Posterior vena cava (tissue), 2 donors: Measurements from ENCODE around the gene FOXN1. TPM values are rescaled to one million over a fixed set of nuclear protein-coding genes. Genes with fewer than 3 reads are reported as not detected.
A peak's percentile ranks its signal among the peaks of the same experiment; 100 is the strongest.
"Not testable (repeated sequence)": the region's sequence is repeated elsewhere in the genome, so short reads cannot be mapped to it uniquely, and the experiment has no call there.

Experiments used
- DNase-seq: peaks from one replicate; pipeline ENCODE4 v3.0.0-alpha.2; 2020; ENCODE audit warnings: low spot score
- intact Hi-C, 2 donors: fragments of 100-400 bp; cut with DNase I; formaldehyde crosslinking; loops; one replicate each; pipeline versions ENCODE4 v1.14.1 to v1.14.2; 2022 to 2023
- total RNA-seq, 2 donors: library from RNA; stranded (reverse); fragmentation: NEBNext Ultra II Directional; extraction: Animal tissue kit (Norgen Biotek cat#: 25700); gene quantifications; one replicate each; pipeline ENCODE4 v1.2.1, GENCODE V29; 2021
- donor health status: DM: yes; HTN: yes; CAD: no.
- donor health status: DM: yes; HTN: yes; CAD: no.

Gene FOXN1
- total RNA-seq, 2 donors from 2014 or later = not detected

- intact Hi-C loops = no loop called here
- peak; percentile 14 for DNase-seq
These were observed 46.9 kb downstream of the FOXN1 start for GRCh38 chr17:28553000-28553505.

DNA sequence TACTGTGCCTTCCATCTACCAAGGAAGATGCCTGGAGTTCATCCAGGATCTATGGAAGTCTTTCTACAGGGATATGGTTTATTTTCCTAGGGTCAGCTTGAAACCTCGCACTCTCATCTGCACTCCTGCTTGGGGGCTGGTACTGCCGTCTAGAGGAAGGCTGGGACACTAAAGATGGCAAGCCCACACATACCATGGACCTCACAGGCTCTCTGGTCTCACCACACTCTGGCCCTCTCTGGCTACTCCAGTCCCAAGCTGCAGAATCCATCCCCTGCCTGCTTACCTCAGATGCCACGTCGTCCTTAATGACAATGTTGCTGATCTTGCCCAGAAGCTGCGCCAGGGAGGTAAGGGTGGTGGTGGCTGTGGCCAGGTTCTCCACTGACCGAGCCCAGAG, 48.4 kb downstream of the FOXN1 start:
- intact Hi-C loops = no loop called here
- peak; percentile 22 for DNase-seq

- DNase-seq = no peak
These were observed 48.9 kb downstream of the FOXN1 start for GRCh38 chr17:28555022-28555421.

GRCh38 chr17:28563475-28563874, 57.3 kb downstream of the FOXN1 start:
- no peak for DNase-seq
- intact Hi-C loops = no loop called here

More at GRCh38 chr17:28555022-28555421, 48.9 kb downstream of the FOXN1 start:
- intact Hi-C loops = no loop called here

DNA sequence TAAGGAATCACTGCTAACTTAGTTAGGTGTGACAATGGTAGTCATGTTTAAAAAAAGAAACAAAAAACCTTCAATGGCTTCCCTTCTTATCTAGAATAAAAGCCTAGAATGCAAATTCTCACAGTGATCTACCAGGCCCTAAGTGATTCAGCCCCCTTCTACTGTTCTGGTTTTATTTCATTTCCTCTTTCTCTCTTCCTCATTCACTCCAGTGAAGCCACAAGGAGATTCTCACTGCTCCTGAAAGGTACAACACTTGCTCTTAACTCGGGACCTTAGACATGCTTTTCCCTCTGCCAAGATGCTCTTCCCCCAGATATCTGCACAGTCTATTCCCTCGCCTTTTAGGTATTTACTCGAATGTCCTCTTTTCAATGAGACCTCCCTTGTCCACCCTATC, 61.5 kb downstream of the FOXN1 start:
- DNase-seq = no peak
- intact Hi-C loops = loop anchor here in 1 of 2 donors (5.0 kb wide), 1 partner anchor 940 kb away; no protein-coding TSS in a partner anchor

DNA sequence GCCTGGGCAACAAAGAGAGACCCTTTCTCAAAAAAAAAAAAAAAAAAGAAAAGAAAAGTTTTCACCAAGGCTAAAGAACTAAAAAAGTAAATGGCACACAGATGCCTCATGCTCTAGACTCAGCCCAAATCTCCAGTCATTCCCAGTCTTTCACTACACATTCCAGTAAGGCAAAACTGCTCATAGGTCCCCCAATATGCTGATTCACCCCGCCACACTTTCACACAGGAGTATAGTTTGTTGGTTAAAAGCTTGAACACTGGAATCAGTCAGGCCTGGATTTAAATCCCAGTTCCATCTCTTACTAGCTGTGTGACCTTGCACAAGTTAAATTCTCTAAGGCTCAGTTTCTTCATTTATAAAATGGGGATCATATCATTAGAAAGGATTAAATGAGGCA, 63.3 kb downstream of the FOXN1 start:
- intact Hi-C loops = loop anchor here in 1 of 2 donors (5.0 kb wide), 1 partner anchor 942 kb away; no protein-coding TSS in a partner anchor
- no peak for DNase-seq

DNA sequence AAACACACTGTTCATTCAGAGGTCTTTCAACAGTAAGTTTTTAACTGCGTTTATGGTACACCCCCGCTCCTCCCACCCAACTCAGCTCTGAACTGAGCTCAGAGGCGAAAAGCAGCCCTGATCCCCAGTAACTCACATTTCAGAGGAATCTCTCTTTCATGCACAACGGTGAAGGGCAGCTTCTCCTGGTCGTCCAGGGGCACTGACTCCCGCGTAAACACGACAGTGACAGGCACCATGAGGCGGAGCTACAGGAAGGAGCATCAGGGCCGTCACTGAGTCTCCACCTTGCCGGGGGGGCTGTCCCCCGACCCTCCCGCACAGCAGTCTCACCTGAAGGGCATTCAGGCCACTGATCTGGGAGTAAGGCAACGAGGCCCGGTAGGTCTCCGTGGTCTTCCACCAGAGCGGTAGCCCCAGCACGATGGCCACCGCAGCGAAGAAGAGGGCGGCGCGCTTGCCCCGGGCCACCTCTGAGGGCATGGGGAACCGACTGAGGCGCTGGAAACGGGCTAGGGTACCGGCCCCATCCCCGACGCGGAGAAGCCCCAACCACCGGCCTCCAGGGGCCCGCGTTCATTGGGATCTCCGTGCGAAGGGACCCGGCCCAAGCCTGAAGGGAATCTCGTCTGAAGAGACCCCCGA, 64.7 kb downstream of the FOXN1 start:
- no peak for DNase-seq
- intact Hi-C loops = no loop called here

DNA sequence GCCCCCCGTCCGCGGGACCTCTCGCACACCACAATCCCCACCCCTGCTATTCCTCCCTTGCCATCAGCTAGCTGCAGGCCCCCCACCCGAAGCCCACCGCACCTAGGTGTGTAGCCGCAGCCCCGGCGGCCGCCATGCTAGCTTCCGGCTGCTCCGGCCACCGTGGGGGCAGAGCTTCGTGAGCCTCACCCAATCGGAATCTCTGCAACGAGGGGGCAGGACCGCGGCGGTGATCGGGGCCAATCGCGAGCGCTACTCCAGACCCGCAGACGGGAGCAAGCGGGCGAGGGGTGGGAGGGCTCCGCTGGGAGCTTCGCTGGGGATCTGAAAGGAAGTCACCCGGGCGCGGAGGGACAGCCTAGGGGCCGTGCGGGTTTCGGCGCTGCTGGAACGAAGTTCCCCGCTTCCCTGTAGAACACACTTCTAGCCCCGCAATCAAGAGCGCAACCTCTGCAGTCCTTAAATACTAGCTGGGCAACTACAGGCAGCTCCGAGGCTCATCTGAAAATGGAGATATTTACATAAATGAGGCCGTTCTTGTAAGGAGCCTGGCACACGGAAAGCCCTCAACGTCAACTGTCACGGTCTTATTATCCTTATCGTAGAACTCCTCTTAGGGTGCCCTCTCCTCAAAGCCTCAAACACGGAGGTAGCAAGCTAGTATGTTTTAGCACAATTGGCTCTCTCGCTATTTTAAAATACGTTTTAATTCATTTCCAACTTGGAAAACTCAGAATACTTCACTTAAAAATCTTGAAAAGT, 65.4 kb downstream of the FOXN1 start, which contains the start of gene PIGS:
Gene PIGS, minus strand, starts transcription at position 164 of the 762 bp plus-strand sequence. Its CDS starts 28 bp downstream, at position 136.
- intact Hi-C loops = no loop called here
- DNase-seq = peak; percentile 98

DNA sequence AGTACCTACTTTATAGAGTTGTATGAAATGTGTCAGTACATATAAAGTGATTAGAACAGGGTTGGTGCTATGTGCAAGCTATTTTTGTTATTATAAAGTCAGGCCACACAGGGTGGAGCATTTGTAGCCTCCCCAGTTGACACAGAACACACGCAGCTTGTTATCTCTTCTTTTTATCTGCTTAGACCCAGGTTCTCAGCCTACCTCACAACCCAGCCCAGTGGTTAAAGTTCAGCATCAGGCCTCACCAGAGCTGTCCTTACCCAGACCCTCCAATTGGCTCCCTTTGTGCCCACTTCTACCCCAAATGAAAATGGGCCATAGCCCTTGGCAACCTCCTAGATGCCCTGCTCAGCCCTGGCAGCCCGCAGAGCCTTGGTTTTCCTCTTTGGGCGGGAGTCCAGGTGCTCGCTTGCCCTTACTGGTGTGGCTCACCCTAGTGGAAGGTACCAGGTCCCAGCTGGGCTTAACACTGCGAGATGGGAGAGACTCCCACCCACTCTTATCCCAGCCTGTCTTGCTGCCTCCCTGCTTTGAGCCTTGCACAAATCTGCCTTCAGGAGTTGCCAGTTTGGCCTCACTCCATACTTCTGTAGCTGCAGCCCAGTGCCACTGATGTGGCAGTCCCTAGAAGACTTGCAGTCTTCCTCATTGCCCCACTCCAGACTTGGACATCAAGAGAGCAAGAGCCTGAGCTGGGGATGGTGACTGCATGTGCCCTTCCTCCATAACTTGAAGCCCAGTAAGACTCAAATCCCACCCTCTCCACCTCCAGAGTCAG, 66.3 kb downstream of the FOXN1 start:
- intact Hi-C loops = no loop called here
- DNase-seq = no peak

GRCh38 chr17:28573040-28573380, 66.9 kb downstream of the FOXN1 start:
- intact Hi-C loops = no loop called here

GRCh38 chr17:28573521-28573920, 67.4 kb downstream of the FOXN1 start:
- DNase-seq = no peak
- intact Hi-C loops = no loop called here

More at GRCh38 chr17:28573040-28573380, 66.9 kb downstream of the FOXN1 start:
- DNase-seq = no peak

- no peak for DNase-seq
- intact Hi-C loops = no loop called here
These were observed 67.9 kb downstream of the FOXN1 start for GRCh38 chr17:28573966-28574480.

DNA sequence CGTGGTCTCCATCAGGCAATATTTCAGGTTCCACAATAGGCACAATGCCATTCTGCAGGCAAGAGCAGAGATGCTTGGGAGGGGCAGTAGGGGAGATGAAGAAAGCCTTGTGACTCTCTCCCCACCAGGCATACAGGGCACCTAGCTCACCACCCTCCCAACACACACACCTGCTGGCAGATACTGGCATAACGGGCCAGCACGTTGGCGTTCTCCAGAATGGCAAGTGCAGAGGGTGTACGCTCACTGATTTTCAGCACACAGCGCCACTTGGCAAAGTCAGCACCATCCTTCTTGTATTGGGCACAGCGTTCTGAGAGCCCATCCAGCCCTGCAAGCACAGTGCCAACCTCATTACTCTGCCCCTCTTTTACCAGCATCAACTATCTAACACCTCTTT, 68.4 kb downstream of the FOXN1 start:
- no peak for DNase-seq
- intact Hi-C loops = no loop called here

GRCh38 chr17:28575126-28575795, 69.1 kb downstream of the FOXN1 start:
- intact Hi-C loops = no loop called here
- DNase-seq = no peak

DNA sequence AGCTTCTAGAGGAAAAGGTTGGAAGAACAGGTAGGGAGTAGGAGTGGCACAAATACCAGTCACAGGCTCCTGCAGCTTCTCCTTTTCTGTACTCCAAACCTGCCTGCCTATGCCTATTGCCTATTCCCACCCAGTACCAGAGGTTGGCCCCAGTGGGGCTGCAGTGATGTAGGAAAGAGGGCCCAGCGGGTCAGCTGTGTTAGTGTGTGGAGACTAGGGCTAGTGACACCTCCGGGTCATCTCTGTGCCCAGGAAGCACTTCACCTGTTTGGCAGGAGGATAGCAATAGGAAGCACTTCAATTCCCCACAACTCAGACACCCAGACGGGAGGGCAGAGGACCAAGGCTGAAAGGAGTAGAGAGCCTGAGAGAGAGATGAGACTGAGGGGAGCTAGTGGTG, 69.9 kb downstream of the FOXN1 start:
- intact Hi-C loops, DNase-seq: not testable (repeated sequence)

DNA sequence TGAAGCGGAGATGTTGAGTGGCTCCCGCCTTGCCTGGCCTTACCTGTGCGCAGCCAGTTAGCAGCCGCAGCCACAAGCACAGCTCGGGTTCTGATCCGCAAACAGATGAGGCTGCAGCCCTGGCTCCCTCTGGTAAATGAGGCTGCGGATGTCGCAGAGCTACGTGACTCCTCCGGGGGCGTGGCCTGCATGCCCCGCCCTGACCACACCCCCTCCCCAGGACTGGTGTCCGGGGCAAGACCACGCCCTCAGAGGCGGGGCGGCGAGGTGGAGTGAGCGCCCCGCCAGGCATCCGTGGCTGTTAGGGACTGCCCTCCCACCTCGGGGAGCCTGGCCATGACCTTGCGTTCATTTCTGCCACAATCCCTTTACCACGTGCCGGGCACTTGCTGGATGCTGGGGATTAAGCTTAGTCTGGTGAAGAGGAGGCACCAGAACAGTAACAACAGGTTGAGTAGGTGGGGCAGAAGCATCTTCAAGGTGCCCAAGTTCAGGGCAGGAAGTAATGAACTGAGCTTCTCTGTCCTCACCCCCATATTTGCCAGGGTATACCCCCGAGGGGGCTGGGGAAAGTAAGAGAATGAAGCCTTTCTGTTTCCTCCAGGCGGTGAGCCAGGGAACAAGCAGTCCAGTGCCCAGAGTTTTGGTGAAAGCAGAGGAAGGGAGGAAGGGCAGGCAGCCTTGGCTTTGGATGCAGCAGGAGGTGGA, 70.8 kb downstream of the FOXN1 start, which contains the start of gene ALDOC:
Gene ALDOC, minus strand, starts transcription at position 138 of the 708 bp plus-strand sequence. CDS start 1,363 bp downstream, outside the sequence.
- intact Hi-C loops = no loop called here
- peak; percentile 99 for DNase-seq

DNA sequence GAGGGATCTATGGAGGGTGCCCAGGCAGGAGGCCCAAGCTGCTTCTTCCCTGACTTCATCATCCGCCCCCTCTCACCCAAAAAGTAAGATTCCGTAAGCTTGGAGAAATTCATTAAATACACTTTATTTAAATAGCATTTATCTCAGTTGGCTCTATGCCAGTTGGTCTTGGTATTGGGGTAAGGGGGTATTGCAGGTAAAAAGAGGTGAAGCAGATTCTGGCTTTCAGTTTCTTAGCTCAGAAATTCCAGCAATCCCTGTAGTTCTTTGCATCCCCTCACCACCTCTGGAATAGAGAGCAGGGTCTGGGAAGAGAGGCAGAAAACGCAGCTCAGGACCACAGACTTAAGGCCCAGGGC, 71.3 kb downstream of the FOXN1 start:
- intact Hi-C loops = no loop called here

More for the DNA sequence above, 71.3 kb downstream of the FOXN1 start:
- DNase-seq = no peak
